IPS-11a (cell line): ENCODE results near the gene BCL2L13.
"Not testable (repeated sequence)": the region's sequence is repeated elsewhere in the genome, so short reads cannot be mapped to it uniquely, and the experiment has no call there.

Source experiments
- H3K4me3 ChIP-seq: one replicate; pipeline ENCODE4 v1.5.1; 2013; ENCODE audit warnings: low read depth, low read length, control low read depth

Gene BCL2L13

GRCh38 chr22:17753401-17753989 is 114.9 kb downstream of the BCL2L13 start:
- no peak overlapping the region for H3K4me3 ChIP-seq

- H3K4me3 ChIP-seq = no peak overlapping the region
Measured at GRCh38 chr22:17754233-17754925, 115.8 kb downstream of the BCL2L13 start.

- no peak overlapping the region for H3K4me3 ChIP-seq
Measured at GRCh38 chr22:17761138-17761488, 122.6 kb downstream of the BCL2L13 start.

GRCh38 chr22:17763442-17763841 is 124.9 kb downstream of the BCL2L13 start:
- H3K4me3 ChIP-seq = not testable (repeated sequence)

GRCh38 chr22:17764036-17764435 is 125.5 kb downstream of the BCL2L13 start:
- no peak overlapping the region for H3K4me3 ChIP-seq

- H3K4me3 ChIP-seq = not testable (repeated sequence)
Measured at GRCh38 chr22:17764852-17765251, 126.3 kb downstream of the BCL2L13 start.

GRCh38 chr22:17767233-17768065 is 128.9 kb downstream of the BCL2L13 start:
- H3K4me3 ChIP-seq = no peak overlapping the region

GRCh38 chr22:17769013-17769715 is 130.6 kb downstream of the BCL2L13 start:
- H3K4me3 ChIP-seq = no peak overlapping the region

- no peak overlapping the region for H3K4me3 ChIP-seq
Measured at GRCh38 chr22:17769716-17770082, 131.1 kb downstream of the BCL2L13 start.

GRCh38 chr22:17770180-17771077 is 131.9 kb downstream of the BCL2L13 start:
- H3K4me3 ChIP-seq = no peak overlapping the region

GRCh38 chr22:17772249-17772957 is 133.8 kb downstream of the BCL2L13 start:
- H3K4me3 ChIP-seq = no peak overlapping the region

- H3K4me3 ChIP-seq = peak overlapping the region; percentile 57
Measured at GRCh38 chr22:17772958-17773605, 134.5 kb downstream of the BCL2L13 start.

GRCh38 chr22:17773606-17774205 is 135.1 kb downstream of the BCL2L13 start:
- H3K4me3 ChIP-seq = peak overlapping the region; percentile 57

- peak within 1 kb of the TSS; percentile 57 for H3K4me3 ChIP-seq
Measured at GRCh38 chr22:17774206-17774925, 135.8 kb downstream of the BCL2L13 start, which contains the start of gene BID. Gene BID (minus strand): TSS chr22:17774469. CDS start chr22:17750116, 24,353 bp downstream.

- H3K4me3 ChIP-seq = no peak overlapping the region
Measured at GRCh38 chr22:17774926-17775685, 136.5 kb downstream of the BCL2L13 start.

- H3K4me3 ChIP-seq = no peak overlapping the region
Measured at GRCh38 chr22:17775781-17776465, 137.4 kb downstream of the BCL2L13 start.
